ENCODE measurements around the gene AK2.

- TF ChIP-seq EZH2 (IDR thresholded peaks at IDR 0.05; ENCODE audit: low read depth) = no peak
- no peak for TF ChIP-seq CTCF (conservative IDR thresholded peaks at IDR 0.05)
Measured at GRCh38 chr1:33000427-33001026, 36.2 kb downstream of the AK2 start.
